Esophagus squamous epithelium (tissue), 5 donors: ENCODE data around the gene FJX1. TPM values are rescaled to one million over a fixed set of nuclear protein-coding genes. Genes with fewer than 3 reads are reported as not detected.

ENCODE experiments used
- DNase-seq: peaks from one replicate; lab custom pipeline; 2025; lab: John Stamatoyannopoulos, UW
- H3K27ac ChIP-seq, 4 donors: fragments of 200-600 bp; sonication (generic); one replicate each; pipeline ENCODE4 v1.5.1; 2016 to 2019; ENCODE audit warnings: mild to moderate bottlenecking in 1 of 4
- H3K27me3 ChIP-seq, 4 donors: fragments of 200-600 bp; sonication (generic); 1 replicate in 3 of 4; 2 replicates in 1 of 4; pipeline versions ENCODE4 v1.5.1 to v1.6.0; 2017 to 2021; ENCODE audit warnings: antibody characterized with exemption in 1 of 4
- H3K36me3 ChIP-seq, 3 donors: fragments of 200-600 bp; sonication (generic); one replicate each; pipeline ENCODE4 v1.5.1; 2016 to 2019
- H3K4me1 ChIP-seq, 3 donors: fragments of 200-600 bp; sonication (generic); one replicate each; pipeline ENCODE4 v1.5.1; 2017 to 2019
- H3K4me3 ChIP-seq, 4 donors: fragments of 200-600 bp; sonication (generic); 1 replicate in 3 of 4; 2 replicates in 1 of 4; pipeline ENCODE4 v1.5.1; 2016 to 2019; ENCODE audit warnings: mild to moderate bottlenecking in 2 of 4, moderate library complexity in 1 of 4
- H3K9me3 ChIP-seq, 3 donors: fragments of 200-600 bp; sonication (generic); one replicate each; pipeline ENCODE4 v1.5.1; 2016 to 2019
- POLR2A ChIP-seq, 4 donors: fragments of 450-650 bp; IDR thresholded peaks; one replicate each; pipeline ENCODE4 v1.6.1; 2017; ENCODE audit warnings: antibody characterized with exemption in 4 of 4, mild to moderate bottlenecking in 4 of 4, moderate library complexity in 3 of 4
- WGBS, 2 donors: methylation state at CpG; one replicate each; pipeline ENCODE4 v1.1.5; 2018; 5-methylcytosine and 5-hydroxymethylcytosine counted together
- intact Hi-C: fragments of 100-400 bp; cut with DNase I; formaldehyde crosslinking; loops from one replicate; pipeline ENCODE4 v1.15.0; 2022
- total RNA-seq, 4 donors: library from RNA; depleted of rRNA; stranded (reverse); fragments of >200 nt; gene quantifications; one replicate each; pipeline ENCODE4 v1.1.0, GENCODE V29; 2016
- TF ChIP-seq, protein P1 (sequence below), 6 experiments: fragments of 450-650 bp in 4 of 6; fragments of 200-600 bp in 2 of 6; sonication (generic) in 2 of 6; IDR thresholded peaks; one replicate each; pipeline ENCODE4 v1.5.1; 2016 to 2019; ENCODE audit warnings: antibody characterized with exemption in 6 of 6, mild to moderate bottlenecking in 4 of 6, moderate library complexity in 4 of 6
- donor health status: DM: yes; HTN: yes; CAD: no.

Gene FJX1, protein sequence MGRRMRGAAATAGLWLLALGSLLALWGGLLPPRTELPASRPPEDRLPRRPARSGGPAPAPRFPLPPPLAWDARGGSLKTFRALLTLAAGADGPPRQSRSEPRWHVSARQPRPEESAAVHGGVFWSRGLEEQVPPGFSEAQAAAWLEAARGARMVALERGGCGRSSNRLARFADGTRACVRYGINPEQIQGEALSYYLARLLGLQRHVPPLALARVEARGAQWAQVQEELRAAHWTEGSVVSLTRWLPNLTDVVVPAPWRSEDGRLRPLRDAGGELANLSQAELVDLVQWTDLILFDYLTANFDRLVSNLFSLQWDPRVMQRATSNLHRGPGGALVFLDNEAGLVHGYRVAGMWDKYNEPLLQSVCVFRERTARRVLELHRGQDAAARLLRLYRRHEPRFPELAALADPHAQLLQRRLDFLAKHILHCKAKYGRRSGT
- total RNA-seq: 10 to 100 TPM in 3 of 4 donors, 1 to 10 TPM in 1; 8.8 to 12.4 (median 11.1) TPM

- no peaks in the 10 kb centered on the region for H3K36me3 ChIP-seq
- peak within 1 kb of the TSS; percentile 79 to 88 (median 86) for H3K27ac ChIP-seq
- intact Hi-C loops: loop anchor here (5.0 to 10.0 kb wide), 4 partner anchors 199 to 877 kb away; no protein-coding TSS in a partner anchor
- H3K27me3 ChIP-seq: peaks cover 0 to 61% (median 0%) of the 10 kb centered on the region in 4 donors
- 1 to 14% methylated on average over 9 to 12 of the region's 57 CpGs for WGBS, 2 donors
- no peak for DNase-seq
- no peaks in the 10 kb centered on the region for H3K9me3 ChIP-seq
- H3K4me1 ChIP-seq: peaks cover 18 to 61% (median 20%) of the 10 kb centered on the region in 3 donors
- H3K4me3 ChIP-seq: peak within 1 kb of the TSS; percentile 53 to 76 (median 64)
- no peak for TF ChIP-seq POLR2A (IDR thresholded peaks at IDR 0.05)
- TF ChIP-seq, protein P1, sequence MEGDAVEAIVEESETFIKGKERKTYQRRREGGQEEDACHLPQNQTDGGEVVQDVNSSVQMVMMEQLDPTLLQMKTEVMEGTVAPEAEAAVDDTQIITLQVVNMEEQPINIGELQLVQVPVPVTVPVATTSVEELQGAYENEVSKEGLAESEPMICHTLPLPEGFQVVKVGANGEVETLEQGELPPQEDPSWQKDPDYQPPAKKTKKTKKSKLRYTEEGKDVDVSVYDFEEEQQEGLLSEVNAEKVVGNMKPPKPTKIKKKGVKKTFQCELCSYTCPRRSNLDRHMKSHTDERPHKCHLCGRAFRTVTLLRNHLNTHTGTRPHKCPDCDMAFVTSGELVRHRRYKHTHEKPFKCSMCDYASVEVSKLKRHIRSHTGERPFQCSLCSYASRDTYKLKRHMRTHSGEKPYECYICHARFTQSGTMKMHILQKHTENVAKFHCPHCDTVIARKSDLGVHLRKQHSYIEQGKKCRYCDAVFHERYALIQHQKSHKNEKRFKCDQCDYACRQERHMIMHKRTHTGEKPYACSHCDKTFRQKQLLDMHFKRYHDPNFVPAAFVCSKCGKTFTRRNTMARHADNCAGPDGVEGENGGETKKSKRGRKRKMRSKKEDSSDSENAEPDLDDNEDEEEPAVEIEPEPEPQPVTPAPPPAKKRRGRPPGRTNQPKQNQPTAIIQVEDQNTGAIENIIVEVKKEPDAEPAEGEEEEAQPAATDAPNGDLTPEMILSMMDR (IDR thresholded peaks at IDR 0.05): no peak
Observed at GRCh38 chr11:35617687-35618496, at the start of gene FJX1. Gene FJX1 (plus strand): TSS chr11:35618460. CDS start chr11:35618637, 177 bp downstream.

- Histone ChIP-seq H3K4me3 (no peak overlapping the region), H3K4me1 (peaks cover 0 to 17% (median 4%) of the 10 kb centered on the region in 3 donors), H3K27ac (no peak overlapping the region), H3K27me3 (no peaks in the 10 kb centered on the region), H3K9me3 (peaks cover 0 to 5% (median 0%) of the 10 kb centered on the region in 3 donors), H3K36me3 (no peaks in the 10 kb centered on the region)
- TF ChIP-seq POLR2A (IDR thresholded peaks at IDR 0.05): no peak
- TF ChIP-seq, protein P1 (IDR thresholded peaks at IDR 0.05): no peak
- intact Hi-C loops: no loop called here
- WGBS, 2 donors: 69 to 80% methylated on average over 3 of the region's 3 CpGs
- no peak for DNase-seq
Observed at GRCh38 chr11:35571696-35572095, 46.6 kb upstream of the FJX1 start.

DNA sequence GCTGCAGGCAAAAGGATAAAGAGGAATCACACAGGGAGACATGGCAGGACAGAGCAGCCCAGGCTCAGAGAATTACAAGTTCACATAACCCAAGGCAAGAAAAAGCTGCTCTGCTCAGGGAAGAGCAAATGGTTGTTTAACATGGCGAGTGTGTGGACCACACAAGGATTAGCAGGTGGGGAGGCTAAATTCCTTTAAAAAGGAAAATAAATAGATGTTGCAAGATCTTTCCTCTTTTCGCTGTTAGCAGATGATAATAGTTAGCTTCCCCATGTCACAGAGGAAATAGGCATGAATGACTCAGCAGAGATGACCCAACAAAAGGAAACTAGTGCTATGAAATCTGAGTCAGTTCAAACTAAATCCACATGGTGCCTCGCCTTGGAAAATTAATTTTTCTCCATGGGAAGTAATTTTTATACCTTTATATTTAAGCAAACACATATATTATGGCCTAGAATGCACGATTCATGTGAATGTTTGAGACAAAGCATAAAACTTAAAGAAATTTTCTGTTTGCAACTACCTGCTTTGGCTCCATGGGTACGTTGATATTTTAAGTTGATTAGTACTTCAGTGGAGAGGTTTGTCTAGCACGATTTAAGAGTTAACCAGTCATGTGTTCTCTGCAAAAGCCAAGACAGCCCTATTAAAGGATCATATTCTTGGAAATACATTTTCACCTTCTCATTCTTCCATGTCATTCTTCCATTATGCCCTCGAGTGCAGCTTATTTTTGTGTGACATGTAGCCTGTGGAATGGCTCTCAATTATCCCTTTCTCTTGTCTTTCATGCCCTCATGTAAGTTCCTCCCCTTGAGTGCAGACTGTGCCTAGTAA lies 38.5 kb upstream of the FJX1 start:
- 39 to 45% methylated on average over 7 of the region's 7 CpGs for WGBS, 2 donors
- no peak for TF ChIP-seq POLR2A (IDR thresholded peaks at IDR 0.05)
- TF ChIP-seq, protein P1 (IDR thresholded peaks at IDR 0.05): no peak

GRCh38 chr11:35580397-35580781 lies 37.9 kb upstream of the FJX1 start:
- 97 to 100% methylated on average over 2 of the region's 2 CpGs for WGBS, 2 donors
- H3K9me3 ChIP-seq: no peaks in the 10 kb centered on the region
- no peak overlapping the region for H3K4me3 ChIP-seq
- no peak for DNase-seq
- no peaks in the 10 kb centered on the region for H3K36me3 ChIP-seq
- TF ChIP-seq POLR2A (IDR thresholded peaks at IDR 0.05): no peak
- TF ChIP-seq, protein P1 (IDR thresholded peaks at IDR 0.05): no peak
- H3K4me1 ChIP-seq: peaks cover 6 to 9% (median 7%) of the 10 kb centered on the region in 3 donors
- intact Hi-C loops: no loop called here
- H3K27me3 ChIP-seq: no peaks in the 10 kb centered on the region
- no peak overlapping the region for H3K27ac ChIP-seq

More for the DNA sequence above, 38.5 kb upstream of the FJX1 start:
- H3K9me3 ChIP-seq: no peaks in the 10 kb centered on the region
- DNase-seq: no peak
- intact Hi-C loops: no loop called here
- H3K4me1 ChIP-seq: peaks cover 6 to 9% (median 7%) of the 10 kb centered on the region in 3 donors
- no peak overlapping the region for H3K27ac ChIP-seq
- H3K27me3 ChIP-seq: no peaks in the 10 kb centered on the region
- no peak overlapping the region for H3K4me3 ChIP-seq
- no peaks in the 10 kb centered on the region for H3K36me3 ChIP-seq
